Fibroblast of villous mesenchyme (primary cell): Measurements from ENCODE around the gene ZFHX3. TPM values are rescaled to one million over a fixed set of nuclear protein-coding genes. Genes with fewer than 3 reads are reported as not detected.

ENCODE experiments used
- DNase-seq: peaks from one replicate; pipeline ENCODE4 v3.0.0-alpha.2; 2010; ENCODE audit warnings: low read depth
- H3K4me3 ChIP-seq: 2 replicates; pipeline ENCODE4 v1.5.1; 2011; ENCODE audit warnings: low read depth, mild to moderate bottlenecking, low read length
- CTCF ChIP-seq: IDR thresholded peaks from 2 replicates; pipeline ENCODE4 v1.5.1; 2012; ENCODE audit warnings: low read depth, mild to moderate bottlenecking, low read length; ENCODE audit not compliant: insufficient read depth
- total RNA-seq: library from RNA; depleted of rRNA; stranded (reverse); fragments of >200 nt; gene quantifications from 2 replicates; pipeline ENCODE4 v1.2.3, GENCODE V29; 2012

The ZFHX3 gene
- total RNA-seq, 1 donor, result 3.9 TPM

GRCh38 chr16:73031984-73032383 lies 15.9 kb downstream of the ZFHX3 start:
- DNase-seq, result no peak
- H3K4me3 ChIP-seq, result no peak overlapping the region
- no peak for TF ChIP-seq CTCF

DNA sequence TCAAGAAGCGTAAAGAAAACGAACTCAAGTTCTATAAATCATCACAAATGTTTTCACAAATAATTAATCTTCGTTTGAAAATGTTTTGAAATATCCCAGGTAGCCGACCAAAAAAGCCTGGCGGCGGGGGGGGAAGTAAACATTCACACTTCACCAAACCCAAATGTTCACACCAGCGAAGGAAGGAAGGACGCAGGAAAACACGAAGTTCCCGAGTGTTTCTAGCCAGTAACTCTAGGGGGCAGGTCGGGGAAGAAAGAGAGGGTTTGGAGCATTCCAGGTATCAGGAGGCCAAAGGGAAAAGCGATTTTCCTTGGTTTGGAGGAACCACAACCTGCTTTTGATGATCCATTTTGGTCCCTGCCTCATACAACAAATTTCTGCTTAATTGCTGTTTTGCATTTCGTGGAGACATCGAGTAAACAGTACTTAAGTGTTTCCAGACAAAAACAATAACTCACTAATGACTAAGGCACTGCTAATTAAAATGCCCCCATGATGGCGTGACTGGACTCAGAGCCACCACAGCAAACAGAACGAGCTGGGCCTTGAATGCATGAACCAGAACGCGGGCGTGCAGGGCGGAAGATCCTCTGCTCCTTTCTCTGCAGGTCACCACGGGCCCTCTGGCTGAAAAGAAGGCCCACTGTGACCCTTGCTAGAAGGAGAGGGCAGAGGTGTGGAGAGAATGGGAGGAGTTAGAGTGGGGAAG lies 16.6 kb downstream of the ZFHX3 start:
- TF ChIP-seq CTCF, result peak; percentile 36
- no peak overlapping the region for H3K4me3 ChIP-seq
- DNase-seq, result peak; percentile 74

- no peak for DNase-seq
- no peak for TF ChIP-seq CTCF
- H3K4me3 ChIP-seq, result no peak overlapping the region
Measured at GRCh38 chr16:73028721-73029361, 19.1 kb downstream of the ZFHX3 start.

DNA sequence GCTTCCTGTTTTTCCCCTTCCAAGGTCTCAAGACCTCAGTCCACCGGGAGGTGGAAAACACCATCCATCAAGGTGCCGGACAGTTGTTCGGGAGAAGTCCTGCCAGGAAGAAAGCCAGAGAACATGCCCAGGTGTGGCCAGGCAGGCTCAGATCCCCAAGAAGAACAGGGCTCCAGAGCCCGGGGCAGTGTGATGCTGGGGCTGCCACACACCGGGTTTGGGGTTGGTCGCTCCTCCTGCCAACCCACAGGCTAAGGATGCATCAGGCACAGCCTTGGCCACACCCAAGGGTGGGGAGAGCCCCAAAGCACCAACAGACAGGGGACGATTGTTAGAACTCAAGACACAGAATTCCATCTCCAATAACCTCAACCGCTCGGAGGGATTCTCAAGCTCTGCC lies 19.7 kb downstream of the ZFHX3 start:
- no peak for DNase-seq
- no peak for TF ChIP-seq CTCF
- H3K4me3 ChIP-seq, result no peak overlapping the region

GRCh38 chr16:73027685-73028111 lies 20.2 kb downstream of the ZFHX3 start:
- no peak overlapping the region for H3K4me3 ChIP-seq
- no peak for DNase-seq
- TF ChIP-seq CTCF, result no peak

DNA sequence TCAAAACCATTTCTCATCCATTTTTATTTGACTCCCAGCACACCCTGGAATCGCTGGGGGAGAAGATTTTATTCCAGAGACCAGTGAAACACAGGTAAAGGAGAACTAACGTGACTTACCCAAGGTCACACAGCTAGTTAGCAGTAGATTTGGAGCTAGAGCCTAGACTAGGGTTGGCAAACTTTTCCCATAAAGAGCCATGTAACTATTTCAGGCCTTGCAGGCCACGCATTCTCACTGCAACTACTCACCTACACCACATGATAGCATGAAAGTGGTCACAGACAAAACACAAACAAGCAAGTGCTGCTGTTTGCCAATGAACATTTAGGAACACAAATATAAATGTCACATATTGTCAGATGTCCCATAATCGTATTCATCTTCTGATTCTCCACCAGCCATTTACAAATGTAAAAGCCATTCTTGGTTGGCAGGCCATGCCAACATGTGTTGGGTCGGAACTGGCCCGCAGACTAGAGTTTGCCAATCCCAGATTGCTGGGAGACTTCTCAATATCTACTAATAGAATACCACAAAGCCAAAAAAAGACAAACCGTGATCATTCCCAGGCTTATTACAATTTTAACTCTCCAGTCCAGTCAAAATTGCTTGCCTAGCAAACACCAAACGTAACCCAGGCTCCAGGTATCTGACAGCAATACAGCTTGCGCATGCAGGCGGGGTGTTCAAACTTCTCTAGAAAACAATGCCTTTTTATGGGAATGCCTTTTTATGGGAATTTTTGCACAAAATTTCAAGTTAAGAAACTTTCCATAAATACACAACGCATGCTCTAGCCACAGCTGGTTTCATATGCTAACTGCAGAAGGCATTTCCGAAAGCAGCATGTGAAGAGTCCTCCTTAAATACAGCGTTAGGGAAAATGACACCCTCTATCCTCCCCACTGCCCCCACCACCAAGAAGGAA lies 20.9 kb downstream of the ZFHX3 start:
- DNase-seq, result peak; percentile 32
- TF ChIP-seq CTCF, result no peak

More for the DNA sequence above, 20.9 kb downstream of the ZFHX3 start:
- no peak overlapping the region for H3K4me3 ChIP-seq
